Adrenal gland (tissue), 12 donors: Measurements from ENCODE around the gene PDK2. TPM values are rescaled to one million over a fixed set of nuclear protein-coding genes. Genes with fewer than 3 reads are reported as not detected.
A peak's percentile ranks its signal among the peaks of the same experiment; 100 is the strongest.

Experiments
- DNase-seq, 7 donors: peaks; one replicate each; pipeline ENCODE4 v3.0.0-alpha.2; 2019 to 2020
- H3K27ac ChIP-seq, 5 donors: fragments of 200-600 bp; sonication (generic) in 4 of 5; 1 replicate in 3 of 5; 2 replicates in 2 of 5; pipeline versions ENCODE4 v1.5.1 to v1.8.0; 2016 to 2020; ENCODE audit warnings: mild to moderate bottlenecking in 1 of 5
- H3K27me3 ChIP-seq: fragments of 200-600 bp; 2 replicates; pipeline ENCODE4 v1.8.0; 2021
- H3K36me3 ChIP-seq, 2 donors: fragments of 200-600 bp; replicated peaks in 1 of 2; 1 replicate in 1 of 2; 2 replicates in 1 of 2; pipeline versions ENCODE4 v1.5.1 to v1.8.0; 2018 to 2022
- H3K4me1 ChIP-seq, 2 donors: fragments of 200-600 bp; replicated peaks in 1 of 2; 1 replicate in 1 of 2; 2 replicates in 1 of 2; pipeline versions ENCODE4 v1.5.1 to v1.8.0; 2018 to 2021
- H3K4me3 ChIP-seq, 4 donors: fragments of 200-600 bp; sonication (generic) in 3 of 4; one replicate each; pipeline ENCODE4 v1.5.1; 2016 to 2018
- H3K9me3 ChIP-seq, 3 donors: fragments of 200-600 bp; sonication (generic) in 1 of 3; replicated peaks in 1 of 3; 1 replicate in 2 of 3; 2 replicates in 1 of 3; pipeline versions ENCODE4 v1.5.1 to v1.8.0; 2016 to 2021
- CTCF ChIP-seq, 6 experiments: fragments of 450-650 bp in 4 of 6; fragments of 200-600 bp in 2 of 6; sonication (generic) in 1 of 6; IDR thresholded peaks; 1 replicate in 5 of 6; 2 replicates in 1 of 6; pipeline versions ENCODE4 v1.5.1 to v1.8.0; 2016 to 2021; ENCODE audit warnings: antibody characterized with exemption in 6 of 6, mild to moderate bottlenecking in 2 of 6, moderate library complexity in 1 of 6
- POLR2A ChIP-seq, 2 donors: fragments of 450-650 bp; IDR thresholded peaks; one replicate each; pipeline ENCODE4 v1.6.1; 2017; ENCODE audit warnings: antibody characterized with exemption in 2 of 2, mild to moderate bottlenecking in 2 of 2, moderate library complexity in 1 of 2
- WGBS, 4 donors: extraction: QIAGEN DNeasy Blood & Tissue Kit in 2 of 4; methylation state at CpG; one replicate each; pipeline versions ENCODE4 v1.1.5 to v1.1.7; 2013 to 2017; 5-methylcytosine and 5-hydroxymethylcytosine counted together
- intact Hi-C, 2 donors: fragments of 100-400 bp; cut with DNase I; formaldehyde crosslinking; loops; one replicate each; pipeline versions ENCODE4 v1.14.1 to v1.15.0; 2022 to 2023
- polyA plus RNA-seq, 3 donors: library from polyadenylated mRNA; stranded (reverse); fragments of 200-250 nt in 2 of 3; fragments of 350-450 nt in 1 of 3; fragmentation: Illumina TruSeq in 1 of 3; extraction: RNeasy Lipid Tissue Mini Kit (QIAGEN cat#74804) in 1 of 3; gene quantifications; one replicate each; pipeline ENCODE4 v1.2.3, GENCODE V29; 2013 to 2014
- total RNA-seq, 9 donors: library from RNA; depleted of rRNA in 4 of 9; stranded (reverse); fragments of >200 nt in 4 of 9; fragments of 120-200 nt in 1 of 9; fragmentation: NEBNext Ultra II Directional in 1 of 9; extraction: Animal tissue kit (Norgen Biotek cat#: 25700) in 1 of 9; gene quantifications; one replicate each; pipeline versions ENCODE4 v1.1.0 to v1.2.4, GENCODE V29; 2013 to 2023
- donor health status: healthy with polysubstance abuse.
- donor health status: Bipolar disorder and iron deficiency.
- donor health status: DM: yes; HTN: yes; CAD: no.
- donor health status: DM: no; HTN: no; CAD: no.
- donor health status: DM: no; HTN: no; CAD: no.
- donor health status: DM: yes; HTN: yes; CAD: no.

Gene PDK2
- total and polyA plus RNA-seq, 12 donors, result 28.4 to 225 (median 124) TPM

- Histone ChIP-seq H3K9me3 (no peaks in the 10 kb centered on the region), H3K4me1 (peaks cover 52 to 74% of the 10 kb centered on the region in 2 donors), H3K36me3 (no peaks in the 10 kb centered on the region), H3K27ac (peak within 1 kb of the TSS; percentile 87 to 94 (median 91)), H3K27me3 (no peaks in the 10 kb centered on the region), H3K4me3 (peak within 1 kb of the TSS; percentile 28 to 82 (median 58))
- TF ChIP-seq POLR2A (IDR thresholded peaks at IDR 0.05) (peak in 1 of 2 donors; percentile 72), CTCF (IDR thresholded peaks at IDR 0.05) (peak in 2 of 6 experiments; percentile 20 to 28)
- intact Hi-C loops, result no loop called here
- peak; percentile 86 to 94 (median 90) for DNase-seq
- WGBS, 4 donors, result 0 to 1% (median 1%) methylated on average over 18 to 64 of the region's 65 CpGs
Observed at GRCh38 chr17:50055426-50056216, 39.5 kb upstream of the PDK2 start, which contains the start of gene ITGA3. TSS of gene ITGA3 (plus strand) at chr17:50056110. CDS start at chr17:50056440, 330 bp downstream.

- Histone ChIP-seq H3K27me3 (no peaks in the 10 kb centered on the region), H3K9me3 (no peaks in the 10 kb centered on the region), H3K4me1 (peaks cover 57 to 75% of the 10 kb centered on the region in 2 donors), H3K4me3 (peak overlapping the region; percentile 28 to 82 (median 58)), H3K27ac (peak overlapping the region; percentile 87 to 94 (median 91)), H3K36me3 (no peaks in the 10 kb centered on the region)
- 0 to 1% (median 1%) methylated on average over 1 to 64 of the region's 64 CpGs; no CpG with 5 or more reads in 1 of the 4 donors for WGBS, 4 donors
- intact Hi-C loops, result no loop called here
- peak; percentile 64 to 85 (median 71) for DNase-seq
- TF ChIP-seq CTCF (IDR thresholded peaks at IDR 0.05) (peak in 5 of 6 experiments; percentile 15 to 38 (median 34)), POLR2A (IDR thresholded peaks at IDR 0.05) (peak in 1 of 2 donors; percentile 18)
Observed at GRCh38 chr17:50056217-50056960, 38.8 kb upstream of the PDK2 start.

- TF ChIP-seq CTCF (IDR thresholded peaks at IDR 0.05) (no peak), POLR2A (IDR thresholded peaks at IDR 0.05) (no peak)
- DNase-seq, result peak in 3 of 7 donors; percentile 43 to 56 (median 50)
- intact Hi-C loops, result no loop called here
- Histone ChIP-seq H3K36me3 (no peaks in the 10 kb centered on the region), H3K9me3 (no peaks in the 10 kb centered on the region), H3K27me3 (no peaks in the 10 kb centered on the region), H3K4me1 (peaks cover 58 to 76% of the 10 kb centered on the region in 2 donors), H3K27ac (peak overlapping the region; percentile 17 to 94 (median 91)), H3K4me3 (peak overlapping the region in 3 of 4 donors; percentile 15 to 82 (median 74))
- 15 to 35% (median 19%) methylated on average over 6 to 15 of the region's 15 CpGs for WGBS, 4 donors
Observed at GRCh38 chr17:50056961-50057330, 38.2 kb upstream of the PDK2 start.

GRCh38 chr17:50057521-50057991 lies 37.6 kb upstream of the PDK2 start:
- Histone ChIP-seq H3K27ac (peak overlapping the region in 4 of 5 donors; percentile 87 to 94 (median 92)), H3K36me3 (no peaks in the 10 kb centered on the region), H3K4me1 (peaks cover 64 to 82% of the 10 kb centered on the region in 2 donors), H3K27me3 (no peaks in the 10 kb centered on the region), H3K4me3 (peak overlapping the region in 1 of 4 donors; percentile 74), H3K9me3 (no peaks in the 10 kb centered on the region)
- DNase-seq, result peak in 2 of 7 donors; percentile 12 to 48
- TF ChIP-seq POLR2A (IDR thresholded peaks at IDR 0.05), result no peak
- TF ChIP-seq CTCF (IDR thresholded peaks at IDR 0.05), result no peak
- 75 to 82% (median 78%) methylated on average over 8 to 9 of the region's 9 CpGs for WGBS, 4 donors
- intact Hi-C loops, result no loop called here
